T follicular helper cell (primary cell): ENCODE data around the gene FGF10.

Experiments used
- DNase-seq: peaks from one replicate; pipeline ENCODE4 v3.0.0-alpha.2; 2020; ENCODE audit warnings: low read depth
- total RNA-seq, 2 experiments: gene quantifications; one replicate each; lab custom pipeline; 2026; lab: John Stamatoyannopoulos, UW

Gene FGF10
- total RNA-seq, result 0 reads per million in 2 experiments

- DNase-seq, result no peak
Observed at GRCh38 chr5:44389090-44389822, at the start of gene FGF10. Gene FGF10, minus strand, starts transcription at chr5:44389420. Its CDS starts 738 bp downstream, at chr5:44388682.

DNA sequence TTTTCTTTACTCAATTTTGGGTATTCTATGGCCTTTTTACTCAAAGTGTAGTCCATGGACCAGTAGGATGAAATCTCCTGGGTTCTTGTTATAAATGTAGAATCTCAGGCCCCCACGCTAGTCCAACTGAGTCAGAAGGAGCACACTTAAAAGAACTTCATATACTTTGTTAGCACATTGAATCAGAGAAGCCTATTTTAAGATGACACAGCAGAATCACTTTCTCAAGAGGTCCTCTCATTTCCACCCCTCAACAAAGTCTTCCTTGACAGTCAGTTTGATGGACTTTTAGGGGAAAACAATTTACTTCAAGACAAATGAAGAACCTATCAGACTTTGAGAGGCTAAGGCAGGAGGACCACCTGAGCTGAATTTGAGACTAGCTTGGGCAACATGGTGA is 37.7 kb upstream of the FGF10 start:
- no peak for DNase-seq

DNA sequence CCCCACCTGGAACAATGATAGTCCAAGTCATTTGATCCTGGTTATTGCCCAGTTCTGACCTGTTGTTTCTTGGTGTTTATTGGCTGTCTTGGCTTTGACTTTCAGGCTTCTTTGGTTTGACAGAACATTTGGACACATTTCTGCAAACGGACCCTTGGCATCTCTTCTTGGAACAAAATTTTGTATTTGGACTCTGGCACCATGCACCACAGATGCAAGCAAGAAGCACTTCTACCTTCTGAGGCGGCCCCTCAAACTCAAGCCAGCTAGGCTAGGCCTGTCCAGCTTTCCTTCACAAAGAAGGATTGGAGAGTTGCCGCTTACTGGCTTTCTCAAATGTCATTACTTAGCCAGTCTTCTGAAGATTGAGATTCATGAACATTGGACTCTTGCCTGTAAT is 23.1 kb upstream of the FGF10 start:
- DNase-seq, result no peak

- no peak for DNase-seq
Observed at GRCh38 chr5:44402084-44402483, 12.9 kb upstream of the FGF10 start.

DNA sequence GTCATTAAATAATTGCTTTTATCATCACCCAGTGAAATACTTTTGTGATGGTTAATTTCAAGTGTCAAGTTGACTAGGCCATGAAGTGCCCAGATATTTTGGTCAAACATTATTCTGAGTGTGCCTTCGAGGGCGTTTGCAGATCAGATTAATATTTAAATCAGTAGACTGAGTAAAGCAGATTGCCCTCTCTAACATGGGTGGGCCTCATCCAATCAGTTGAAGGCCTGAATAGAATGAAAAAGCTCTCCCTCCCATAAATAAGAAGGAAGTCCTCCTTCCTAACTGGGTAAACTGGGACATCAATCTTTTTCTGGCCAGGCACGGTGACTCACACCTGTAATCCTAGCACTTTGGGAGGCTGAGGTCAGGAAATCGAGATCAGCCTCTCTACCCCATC is 12.4 kb upstream of the FGF10 start:
- DNase-seq, result no peak

GRCh38 chr5:44398382-44398781 is 9.2 kb upstream of the FGF10 start:
- DNase-seq, result no peak

DNA sequence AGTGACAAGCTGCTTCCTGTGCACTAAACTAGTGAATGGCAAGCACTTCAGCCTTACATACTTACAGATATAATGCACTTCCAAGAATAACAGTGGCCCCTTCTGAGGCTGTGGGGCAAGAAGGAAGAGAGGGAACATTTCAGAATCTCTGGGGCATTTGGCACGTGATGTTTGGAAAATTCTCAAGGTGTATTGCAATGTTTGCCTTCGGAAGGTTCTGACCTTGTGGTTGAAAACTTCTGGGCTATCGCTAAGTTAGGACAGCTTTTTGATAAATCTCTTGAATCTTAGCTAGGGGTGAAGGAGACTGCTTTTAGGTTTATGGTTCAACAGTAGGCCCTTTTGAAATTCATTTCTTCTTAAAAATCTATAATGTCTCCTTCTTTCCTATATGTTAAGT is 7.1 kb upstream of the FGF10 start:
- no peak for DNase-seq

GRCh38 chr5:44390351-44390750 is 1.1 kb upstream of the FGF10 start:
- DNase-seq, result no peak

DNA sequence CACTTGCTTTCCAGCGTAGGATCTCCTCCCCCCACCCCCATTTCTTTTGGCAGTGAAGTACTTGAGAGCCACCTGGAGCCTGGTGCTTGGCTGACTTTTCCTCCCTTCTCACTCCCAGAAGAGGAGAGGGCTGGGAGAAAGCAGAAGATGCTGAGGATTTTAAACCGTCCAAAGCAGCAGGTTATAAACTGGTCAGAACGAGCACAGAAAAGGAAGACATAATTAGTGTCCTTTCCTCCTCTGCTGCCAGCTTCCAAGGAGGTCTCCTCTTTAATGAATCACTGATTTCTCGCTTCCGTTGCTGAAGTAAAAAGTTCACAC is 563 bp upstream of the FGF10 start:
- DNase-seq, result no peak

DNA sequence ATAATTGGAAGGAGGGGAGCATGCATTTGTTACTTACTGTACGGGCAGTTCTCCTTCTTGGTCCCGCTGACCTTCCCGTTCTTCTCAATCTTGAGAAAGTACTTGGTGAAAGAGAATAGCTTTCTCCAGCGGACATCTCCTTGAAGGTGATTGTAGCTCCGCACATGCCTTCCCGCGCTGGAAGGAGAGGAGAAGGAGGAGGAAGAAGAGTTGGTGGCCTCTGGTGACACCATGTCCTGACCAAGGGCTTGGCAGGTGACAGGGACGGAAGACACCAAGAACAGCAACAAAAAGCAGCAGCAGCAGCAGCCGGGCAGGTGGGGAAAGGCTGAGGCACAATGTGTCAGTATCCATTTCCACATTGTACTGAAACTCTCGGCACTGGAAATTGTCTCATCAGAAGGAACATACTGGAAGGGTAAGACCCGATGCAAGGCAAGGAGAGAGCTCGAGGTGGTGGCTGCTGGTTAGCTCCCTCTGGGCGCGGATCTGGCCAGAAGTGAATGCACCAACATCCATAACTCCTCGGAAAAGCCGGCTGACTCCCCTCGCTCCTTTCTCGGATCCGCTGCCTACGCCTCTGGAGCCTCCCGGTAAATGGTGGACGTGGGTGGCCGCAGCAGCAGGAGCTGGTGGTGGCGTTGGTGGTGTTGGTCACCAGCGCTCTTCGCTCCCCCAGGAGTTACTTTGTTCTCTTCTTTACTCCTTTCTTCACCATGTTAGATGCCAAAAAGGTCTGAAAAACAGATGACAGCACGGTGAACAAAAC is 715 bp downstream of the FGF10 start:
- DNase-seq, result no peak

DNA sequence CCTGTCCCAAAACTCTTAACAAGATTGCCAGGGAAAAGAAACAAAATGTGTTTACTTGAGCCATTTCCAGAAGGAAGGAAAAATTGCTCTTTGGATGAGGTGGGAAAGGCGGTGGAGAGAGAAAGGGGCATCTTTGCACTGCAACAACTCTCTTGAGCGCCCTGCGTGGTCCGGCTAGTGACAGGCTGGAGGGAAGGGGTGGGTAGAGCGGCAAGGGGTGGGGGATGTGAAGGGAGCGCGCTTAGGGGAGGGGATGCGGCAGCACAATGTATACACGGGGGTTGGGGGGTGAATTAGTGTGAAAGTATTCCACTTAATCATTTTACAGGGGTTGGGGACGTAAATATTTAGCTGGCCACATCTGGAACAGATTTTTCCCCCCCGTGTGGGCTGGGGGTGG is 1.3 kb downstream of the FGF10 start:
- DNase-seq, result no peak

DNA sequence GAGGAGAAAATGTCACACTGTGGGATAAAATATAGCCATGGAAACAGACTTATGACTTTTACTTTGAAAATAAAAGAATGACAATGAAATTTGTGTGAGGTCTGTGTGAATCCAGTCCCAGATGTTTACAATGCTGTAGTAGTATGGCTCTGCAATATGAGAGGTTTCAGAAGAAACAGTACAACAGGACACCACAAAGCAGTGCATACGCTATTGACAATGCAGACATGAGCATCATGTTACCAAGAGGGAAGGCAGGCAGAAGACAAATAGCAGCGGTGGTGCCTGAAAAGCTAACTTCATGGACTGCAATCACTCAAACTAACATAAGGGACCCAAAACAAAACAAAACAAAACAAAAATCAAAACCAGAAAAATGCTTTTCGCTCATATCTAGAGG is 1.8 kb downstream of the FGF10 start:
- no peak for DNase-seq

DNA sequence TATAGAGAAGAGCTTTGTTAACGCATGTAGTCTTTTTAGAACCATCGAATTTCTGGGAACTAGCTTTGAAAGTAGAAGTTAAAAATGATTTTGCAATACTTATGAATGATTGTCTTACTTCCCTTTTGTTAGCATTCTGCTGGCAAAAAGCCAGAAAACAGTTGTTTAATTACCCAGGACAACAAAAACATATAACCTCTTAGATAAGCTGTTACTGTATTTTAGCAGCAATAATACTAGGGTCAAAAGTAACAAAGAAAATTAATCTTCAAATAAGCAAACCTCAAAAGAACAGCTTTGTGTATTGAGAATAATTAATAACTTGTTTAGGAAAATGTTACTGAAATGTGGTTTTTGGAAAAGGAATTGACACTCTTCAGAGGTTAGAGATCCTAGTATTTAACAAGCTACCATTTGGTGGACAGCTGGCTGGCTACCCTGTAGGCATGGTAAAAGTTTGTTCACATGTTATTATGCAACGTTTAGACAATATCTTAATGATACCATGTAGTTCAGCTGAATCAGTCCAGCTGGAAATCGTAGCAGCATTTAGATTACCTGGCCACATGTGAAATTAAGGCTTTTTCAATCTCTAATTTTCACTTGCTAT is 3.8 kb downstream of the FGF10 start:
- DNase-seq, result no peak

GRCh38 chr5:44384816-44385215 is 4.4 kb downstream of the FGF10 start:
- DNase-seq, result no peak

GRCh38 chr5:44382894-44383293 is 6.3 kb downstream of the FGF10 start:
- DNase-seq, result no peak

DNA sequence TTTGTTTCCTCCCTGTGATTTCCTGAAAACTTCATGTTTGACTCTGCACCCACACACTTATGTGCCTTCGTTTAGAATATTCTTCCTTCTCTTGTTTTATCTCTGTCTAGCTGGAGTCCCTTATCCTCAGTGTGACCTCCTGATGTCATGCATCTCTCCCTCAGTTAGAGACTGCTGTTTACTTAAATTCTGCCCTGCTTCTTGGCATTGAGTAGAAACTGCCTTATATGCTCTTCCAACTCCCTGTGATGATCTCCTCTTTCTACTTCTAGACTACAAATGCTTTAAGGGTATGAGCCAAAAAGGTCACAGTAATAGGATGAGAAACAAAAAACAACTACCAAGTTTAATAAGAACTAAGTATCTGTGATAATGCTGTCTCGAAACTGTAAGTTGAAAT is 12.2 kb downstream of the FGF10 start:
- no peak for DNase-seq

- DNase-seq, result no peak
Observed at GRCh38 chr5:44372028-44372427, 17.2 kb downstream of the FGF10 start.

DNA sequence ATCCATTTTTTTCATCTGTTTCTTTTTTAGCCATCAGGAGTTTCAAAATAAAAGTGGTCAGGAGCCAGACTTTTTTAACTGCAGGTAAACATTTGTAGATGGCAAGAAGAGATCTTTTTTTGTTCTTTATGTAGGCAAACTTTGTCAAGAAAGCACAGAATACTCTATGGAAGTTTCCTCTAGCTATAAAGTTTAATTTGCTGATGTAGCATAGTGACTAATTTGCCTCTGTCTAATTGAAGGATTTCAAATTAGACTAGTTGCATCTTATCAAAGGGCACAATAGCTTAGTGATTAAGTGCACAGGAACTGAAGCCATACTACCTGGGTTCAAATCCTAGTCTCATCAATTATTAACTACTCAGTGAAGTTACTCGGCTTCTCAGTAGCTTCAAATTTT is 22.0 kb downstream of the FGF10 start:
- DNase-seq, result no peak

- DNase-seq, result no peak
Observed at GRCh38 chr5:44365345-44365744, 23.9 kb downstream of the FGF10 start.

DNA sequence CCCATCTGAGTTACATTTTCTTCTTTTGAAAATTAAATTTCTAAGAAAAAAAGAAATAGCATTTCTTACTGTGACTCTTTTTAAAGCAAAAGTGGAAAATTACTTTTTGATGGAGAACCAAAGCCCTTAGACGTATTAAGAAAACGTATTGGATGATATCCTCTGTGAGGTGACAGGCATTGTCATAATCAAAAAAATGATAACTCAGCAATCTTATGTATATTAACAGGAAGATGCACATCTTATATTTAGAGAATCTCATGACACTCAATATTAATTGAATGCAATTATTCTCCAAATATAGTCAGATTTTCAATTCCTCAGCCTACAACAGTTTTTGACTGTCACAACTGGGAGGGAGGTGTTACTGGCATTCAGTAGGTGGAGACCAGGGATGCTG is 25.1 kb downstream of the FGF10 start:
- no peak for DNase-seq

- DNase-seq, result no peak
Observed at GRCh38 chr5:44361342-44362001, 27.7 kb downstream of the FGF10 start.

DNA sequence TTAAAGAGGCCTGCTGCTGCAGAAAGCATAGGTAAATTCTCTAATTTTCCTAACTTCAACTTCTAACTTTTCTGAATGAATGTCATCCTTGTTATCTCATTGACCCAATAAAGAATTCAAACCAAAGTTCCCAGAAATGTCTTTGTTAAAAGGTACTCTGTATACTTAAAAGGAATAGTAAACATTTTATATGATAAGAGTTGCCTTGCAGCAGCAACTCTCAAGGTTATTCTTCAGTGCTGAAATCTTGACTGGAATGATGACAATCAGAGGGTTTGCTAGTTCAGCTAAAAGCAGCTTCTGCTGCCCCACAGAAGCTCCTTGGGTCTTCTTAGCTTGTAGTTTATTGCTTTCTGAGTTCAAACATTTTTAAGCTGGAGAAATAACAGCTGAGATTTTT is 28.3 kb downstream of the FGF10 start:
- no peak for DNase-seq

DNA sequence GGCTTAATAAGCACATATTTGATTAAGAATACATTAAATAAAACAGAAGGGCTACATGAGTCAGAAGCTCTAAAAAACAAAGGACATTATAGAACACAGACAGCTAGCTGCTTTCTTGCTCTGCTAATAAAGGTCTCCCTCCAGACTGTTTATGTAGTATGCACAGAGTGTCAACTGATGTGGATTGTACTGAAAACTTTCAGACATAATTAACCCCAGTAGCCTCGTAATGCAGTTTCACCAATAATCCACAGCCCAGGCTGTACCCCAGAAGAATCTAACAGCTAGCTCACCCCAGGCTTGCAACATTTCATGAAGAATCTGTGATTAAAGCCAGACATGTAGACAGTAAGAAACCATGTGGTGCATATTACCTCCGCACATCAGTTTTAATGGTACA is 30.8 kb downstream of the FGF10 start:
- no peak for DNase-seq
